Right forelimb (tissue), 1 donor: ENCODE results near the gene DES.
"Not testable (repeated sequence)": the region's sequence is repeated elsewhere in the genome, so short reads cannot be mapped to it uniquely, and the experiment has no call there.

Experiments used
- DNase-seq: peaks from one replicate; pipeline ENCODE4 v3.0.0-alpha.2; 2018

Gene DES

GRCh38 chr2:219418155-219419011, at the start of gene DES:
DES (plus strand) TSS chr2:219418377; CDS start chr2:219418463, 86 bp downstream.
- peak; percentile 73 for DNase-seq

DNA sequence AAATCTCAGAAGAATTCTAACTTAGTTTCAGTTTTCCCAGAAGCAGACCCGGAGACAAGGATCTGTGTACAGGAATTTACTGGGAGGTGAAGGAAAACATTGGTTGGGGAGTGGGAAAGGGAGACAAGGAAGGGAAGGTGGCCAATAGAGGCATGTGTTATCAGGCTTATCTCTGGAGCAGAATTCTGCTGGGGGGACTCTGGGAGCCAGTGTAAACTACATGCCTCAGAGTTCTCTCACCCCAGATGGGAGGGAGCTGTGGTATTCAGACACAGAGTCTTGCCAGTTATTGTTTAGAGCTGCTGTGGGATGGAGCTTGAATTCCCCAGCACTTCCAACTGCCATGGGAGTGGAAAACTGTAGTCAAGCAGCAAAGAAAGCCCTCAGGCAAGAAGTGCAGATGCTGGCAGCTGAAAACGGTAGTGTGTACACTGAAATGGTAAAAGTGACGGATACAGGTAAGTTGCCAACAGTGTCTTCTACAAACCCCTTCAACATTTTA, 49.4 kb upstream of the DES start:
- no peak for DNase-seq

GRCh38 chr2:219369447-219369861, 48.7 kb upstream of the DES start:
- no peak for DNase-seq

- DNase-seq, result no peak
Measured at GRCh38 chr2:219378163-219378851, 39.9 kb upstream of the DES start.

DNA sequence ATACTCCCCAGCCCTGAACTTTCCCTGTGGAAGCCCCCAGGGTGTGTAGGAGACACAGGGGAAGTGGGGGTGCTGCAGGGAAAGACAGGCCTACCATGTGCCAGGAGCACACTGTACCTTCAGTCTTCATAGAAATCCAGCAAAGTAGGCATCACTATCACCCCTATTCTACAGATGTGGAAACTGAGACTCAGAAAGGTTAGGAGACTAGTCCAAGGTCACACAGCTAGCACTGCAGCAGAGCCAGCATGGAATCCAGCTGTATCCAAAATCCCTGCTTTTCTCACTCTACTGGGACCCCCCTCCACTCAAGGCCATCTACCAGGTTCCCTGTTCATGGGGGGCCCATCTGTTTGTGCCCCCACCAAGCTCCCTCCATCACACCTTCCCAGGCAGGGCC, 37.3 kb upstream of the DES start:
- DNase-seq, result no peak

DNA sequence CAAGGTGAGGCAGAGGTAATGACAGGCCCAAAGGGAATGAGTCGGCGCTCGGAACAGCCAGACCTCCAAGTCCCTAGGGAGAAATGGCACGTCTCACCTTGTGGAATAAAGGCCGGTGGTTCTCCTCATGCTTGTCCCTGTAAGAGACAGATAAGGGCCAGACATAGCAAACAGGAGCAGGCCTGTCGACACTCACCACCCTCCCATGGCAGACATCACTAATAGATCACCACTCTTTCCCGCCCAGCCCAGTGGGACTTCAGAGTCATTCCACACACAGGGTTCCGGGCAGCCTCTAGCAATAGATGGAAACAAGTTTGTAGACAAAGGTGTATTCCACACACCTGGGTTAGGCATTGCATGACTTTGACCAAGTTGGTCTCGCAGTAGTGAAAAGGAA, 36.7 kb upstream of the DES start:
- no peak for DNase-seq

GRCh38 chr2:219384083-219384713, 34.0 kb upstream of the DES start:
- no peak for DNase-seq

DNA sequence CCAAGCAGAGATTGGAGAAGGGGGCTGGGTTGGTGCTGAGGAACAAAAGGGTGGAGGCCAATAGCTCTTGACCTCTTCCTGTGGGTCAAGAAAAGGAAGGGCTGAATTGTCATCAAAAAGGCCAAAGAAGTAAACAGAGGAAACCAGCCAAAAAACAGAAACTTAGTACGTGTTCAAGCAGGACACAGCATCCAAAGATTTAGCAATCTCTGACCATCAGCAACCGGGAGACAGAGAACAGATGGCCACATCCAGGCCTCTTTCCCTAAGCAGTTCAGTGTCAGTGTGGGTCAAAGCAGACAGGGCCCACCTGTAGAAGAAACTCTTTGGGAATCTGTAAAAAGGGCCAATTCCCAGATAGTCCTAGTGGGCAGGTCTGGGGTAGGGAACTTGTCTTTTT, 33.3 kb upstream of the DES start:
- DNase-seq, result no peak

GRCh38 chr2:219385958-219386520, 32.1 kb upstream of the DES start:
- DNase-seq, result no peak

DNA sequence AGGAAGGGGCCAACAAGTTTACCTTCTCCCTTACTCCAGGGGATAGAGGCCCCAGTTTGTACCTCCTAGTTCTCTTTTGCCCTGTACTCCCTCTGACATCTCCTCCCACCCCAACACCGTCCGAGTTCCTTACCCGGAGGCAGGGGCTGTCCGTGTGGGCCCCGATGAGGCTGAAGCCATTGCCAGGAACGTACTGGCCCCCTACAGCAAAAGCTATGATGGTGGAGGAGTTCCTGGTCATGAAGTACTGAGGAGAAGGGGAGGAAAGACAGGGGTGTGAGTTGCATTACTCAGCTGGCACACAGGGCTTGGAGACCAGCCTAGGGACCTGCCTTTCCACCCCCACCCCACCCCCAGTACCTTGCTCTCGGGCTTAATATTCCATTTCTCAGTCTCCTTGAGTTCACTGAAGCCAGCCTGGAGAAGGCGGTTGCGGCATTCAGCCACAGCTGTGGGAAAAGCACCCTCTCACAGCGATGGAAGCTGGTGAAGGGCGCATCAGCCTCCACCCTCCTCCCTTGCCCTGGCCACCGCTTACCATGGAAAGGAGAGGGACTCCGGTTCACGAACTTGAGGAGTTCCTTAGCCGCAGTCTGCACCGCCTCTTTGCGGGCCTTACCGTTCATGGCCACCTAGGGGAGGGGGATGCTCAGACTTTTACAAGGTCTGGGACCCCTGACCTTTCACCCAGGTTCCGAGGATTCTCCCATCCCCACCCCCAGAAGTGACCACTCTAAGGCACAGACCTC, 31.5 kb upstream of the DES start:
- no peak for DNase-seq

DNA sequence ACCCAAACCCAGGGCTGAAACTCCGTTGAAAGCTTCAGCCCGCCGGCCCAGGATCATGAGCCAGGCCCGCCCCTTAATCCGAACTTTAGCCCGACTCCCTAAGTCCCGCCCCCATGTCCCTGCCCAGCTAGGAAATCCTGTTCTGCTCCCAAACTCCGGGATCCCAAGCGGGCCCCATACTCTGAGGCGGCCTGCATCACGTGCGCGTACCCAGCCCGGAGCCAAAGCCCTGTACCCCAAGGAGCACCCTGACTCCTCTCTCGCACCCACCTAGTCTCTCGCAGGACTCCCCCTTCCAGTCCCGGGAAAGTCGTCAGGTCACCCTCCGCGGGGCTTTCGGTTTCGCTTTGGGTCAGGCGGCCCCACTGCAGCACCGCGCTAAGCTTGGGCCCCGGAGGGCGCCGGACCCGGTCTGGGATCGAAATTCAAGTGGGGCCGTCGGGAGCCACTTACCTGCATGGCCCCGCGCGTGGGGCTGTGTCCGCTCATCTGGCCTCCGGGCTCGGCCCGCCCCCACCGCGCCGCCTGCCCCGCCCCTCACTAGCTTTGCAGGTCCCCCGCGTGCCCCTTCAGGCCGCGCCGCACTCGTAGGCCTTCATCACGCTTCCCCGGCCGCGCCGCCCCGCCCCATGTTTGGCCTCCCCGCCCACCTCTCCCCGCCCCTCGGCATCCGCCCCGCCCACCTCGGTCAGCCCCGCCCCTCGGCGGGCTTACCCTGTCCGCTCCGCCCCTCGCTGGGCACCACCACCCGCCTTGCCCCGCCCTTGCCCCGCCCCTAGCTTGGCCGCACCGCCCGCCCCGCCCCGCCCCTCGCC, 30.7 kb upstream of the DES start, which contains the start of gene DNPEP:
DNPEP (minus strand) TSS at position 607 of the 815 bp plus-strand sequence; CDS start at position 489, 118 bp downstream.
- peak; percentile 98 for DNase-seq

DNA sequence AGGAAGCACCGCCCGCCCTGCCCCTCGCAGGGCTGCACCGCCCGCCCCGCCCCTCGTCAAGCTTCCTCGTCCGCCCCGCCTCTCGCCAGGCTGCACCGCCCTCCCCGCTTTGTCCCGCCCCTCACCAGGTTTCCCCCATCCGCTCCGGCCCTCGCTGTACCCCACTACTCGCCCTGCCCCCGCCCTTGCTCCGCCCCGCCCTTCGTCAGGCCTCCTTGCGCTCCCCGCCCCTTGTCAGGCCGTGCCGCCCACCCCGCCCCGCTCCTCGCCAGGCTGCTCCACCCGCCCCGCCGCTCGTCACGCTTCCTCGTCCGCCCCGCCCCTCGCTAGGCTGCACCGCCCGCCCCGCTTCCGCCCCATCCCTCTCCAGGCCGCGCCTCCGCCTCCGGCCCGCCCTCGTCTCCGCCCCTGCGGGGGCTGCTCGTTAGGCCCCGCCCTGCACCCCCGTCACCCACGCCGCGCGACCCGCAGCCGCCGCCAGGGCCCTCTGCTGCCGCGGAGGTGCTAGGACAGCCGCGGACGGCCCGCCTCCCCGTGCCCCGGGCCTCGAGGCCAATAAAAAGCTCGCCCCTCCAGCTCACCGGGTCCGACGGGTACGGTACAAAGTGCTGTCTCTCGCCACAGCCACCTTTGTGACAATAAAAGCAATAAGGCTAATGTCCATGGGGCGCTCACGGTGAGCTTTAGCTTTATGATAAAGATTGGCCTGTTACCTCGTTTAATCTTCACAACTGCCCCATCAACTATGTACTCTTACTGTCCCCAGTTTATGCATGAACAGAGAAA, 29.9 kb upstream of the DES start:
- DNase-seq, result peak; percentile 99

DNA sequence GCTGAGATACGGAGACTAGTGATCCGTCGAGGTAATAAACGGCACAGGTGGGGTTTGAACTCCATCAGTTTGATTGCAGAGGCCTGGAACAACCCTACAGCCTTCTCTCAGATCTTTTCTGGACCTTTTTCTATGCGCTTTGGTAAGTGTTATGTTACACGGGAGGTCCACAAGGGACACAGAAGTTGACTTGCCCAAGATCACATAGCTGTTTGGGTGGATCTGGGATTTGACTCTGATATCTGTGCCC, 29.3 kb upstream of the DES start:
- DNase-seq, result no peak

GRCh38 chr2:219392754-219393153, 25.4 kb upstream of the DES start:
- no peak for DNase-seq

DNA sequence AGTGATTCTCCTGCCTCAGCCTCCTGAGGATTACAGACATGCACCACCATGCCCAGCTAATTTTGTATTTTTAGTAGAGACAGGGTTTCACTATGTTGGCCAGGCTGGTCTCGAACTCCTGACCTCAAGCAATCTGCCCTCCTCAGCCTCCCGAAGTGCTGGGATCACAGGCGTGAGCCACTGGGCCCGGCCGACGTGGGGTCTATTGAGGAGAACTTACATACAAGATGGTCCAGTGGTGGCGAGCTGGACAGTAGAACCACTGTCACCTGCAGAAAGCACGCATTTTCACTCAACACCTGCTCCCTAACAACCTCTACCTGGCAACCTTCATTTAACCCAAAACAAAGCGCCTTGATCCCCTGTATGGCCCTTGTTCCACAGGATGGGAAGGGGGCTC, 23.1 kb upstream of the DES start:
- not testable (repeated sequence) for DNase-seq

DNA sequence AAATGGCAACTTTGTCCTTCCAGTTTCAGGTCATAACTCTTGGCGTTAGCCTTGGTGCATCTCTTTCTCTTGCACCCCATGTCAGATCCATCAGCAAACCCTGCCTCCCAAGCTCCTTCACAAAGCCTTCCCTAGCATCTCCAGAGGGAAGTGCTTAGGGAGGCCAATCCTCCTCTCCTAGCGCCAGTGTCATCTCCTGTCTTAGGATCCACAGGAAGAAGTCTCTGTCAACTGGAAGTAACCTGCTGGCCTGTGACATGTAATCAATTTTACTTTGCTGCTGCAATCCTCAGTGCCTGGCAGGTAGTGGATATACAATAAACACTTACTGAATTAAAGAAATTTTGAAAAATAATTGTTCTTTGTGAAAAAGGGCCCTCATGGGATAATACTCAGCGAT, 22.6 kb upstream of the DES start:
- no peak for DNase-seq

DNA sequence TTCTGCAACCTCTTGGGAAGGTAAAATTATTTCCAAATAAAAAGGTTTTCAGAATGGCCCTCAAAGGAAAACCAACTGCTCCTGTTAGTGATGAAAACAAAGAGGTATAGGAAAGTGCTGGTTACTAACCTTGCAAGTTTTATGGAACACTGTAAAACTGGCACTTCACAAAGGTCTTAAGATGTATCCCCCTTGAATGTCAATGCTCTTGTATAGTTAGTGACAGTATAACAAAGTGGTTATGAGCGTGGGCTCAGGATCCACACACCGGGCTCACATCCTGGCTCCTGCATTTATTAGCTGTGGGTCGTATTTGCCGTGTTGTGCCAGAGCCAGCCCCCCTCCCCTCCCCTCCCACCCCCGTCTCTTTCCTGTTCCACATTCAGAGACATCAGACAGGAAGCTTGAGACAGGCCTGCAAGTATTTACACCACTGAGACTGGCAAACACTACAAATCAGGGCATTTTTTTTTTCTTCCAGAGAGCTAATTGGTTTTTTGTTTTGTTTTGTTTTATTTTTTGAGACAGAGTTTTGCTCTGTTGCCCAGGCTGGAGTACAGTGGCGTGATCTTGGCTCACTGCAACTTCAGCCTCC, 21.2 kb upstream of the DES start:
- DNase-seq, result no peak

- no peak for DNase-seq
Measured at GRCh38 chr2:219398721-219399363, 19.3 kb upstream of the DES start.

DNA sequence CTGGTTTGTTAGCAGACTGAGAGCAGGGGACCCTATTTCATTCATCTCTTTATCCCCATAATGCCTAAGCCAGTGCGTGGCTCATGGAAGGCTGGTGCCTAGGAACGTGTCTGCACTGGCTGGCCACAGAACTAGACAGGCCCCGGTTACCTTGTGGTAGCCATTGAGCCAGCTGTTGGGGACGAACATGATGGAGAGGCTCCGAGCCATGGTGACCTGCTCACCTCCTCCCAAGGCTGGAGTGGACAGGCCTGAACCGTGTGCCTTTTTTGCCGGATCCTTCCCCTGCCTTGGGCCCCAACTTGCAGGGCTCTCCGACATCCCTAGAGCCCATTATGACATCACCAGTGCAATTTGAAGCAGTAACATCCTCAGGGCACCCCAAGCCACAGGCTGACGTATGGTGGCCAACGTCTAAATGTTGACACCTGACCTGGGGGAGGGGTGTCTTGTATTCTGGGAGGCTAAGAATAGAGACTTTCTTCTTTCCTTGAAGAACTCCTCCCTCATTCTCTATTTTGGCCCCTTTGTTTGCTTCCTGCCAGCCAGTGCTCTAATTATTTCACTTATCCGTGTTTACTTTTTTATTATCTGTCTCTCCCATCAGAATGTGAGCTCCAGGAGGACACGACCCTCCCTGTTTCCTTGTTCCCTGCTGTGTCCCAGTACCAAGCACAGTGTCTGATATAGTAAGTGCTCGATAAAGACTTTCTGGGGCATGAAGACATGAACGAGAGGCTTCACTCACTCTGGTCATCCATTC, 18.3 kb upstream of the DES start:
- DNase-seq, result no peak
